Brain microvascular endothelial cell (primary cell): ENCODE data around the gene GRPR.
A peak's percentile ranks its signal among the peaks of the same experiment; 100 is the strongest.

Experiments used
- DNase-seq: peaks from one replicate; pipeline ENCODE4 v3.0.0-alpha.2; 2020
- H3K27ac ChIP-seq: fragments of 250-450 bp; sonication (Bioruptor Pico); 2 replicates; pipeline ENCODE4 v1.5.1; 2020; ENCODE audit warnings: mild to moderate bottlenecking, moderate library complexity
- H3K27me3 ChIP-seq: fragments of 250-450 bp; sonication (Bioruptor Pico); replicated peaks from 2 replicates; pipeline ENCODE4 v1.5.1; 2020; ENCODE audit warnings: mild to moderate bottlenecking
- H3K36me3 ChIP-seq: fragments of 250-450 bp; sonication (Bioruptor Pico); replicated peaks from 2 replicates; pipeline ENCODE4 v1.5.1; 2020; ENCODE audit warnings: mild to moderate bottlenecking
- H3K4me3 ChIP-seq: 2 replicates; pipeline ENCODE4 v1.5.1; 2011; ENCODE audit warnings: low read depth, mild to moderate bottlenecking, control low read depth, low read length, moderate library complexity
- in situ Hi-C: cut with HindIII; loops from 2 replicates; pipeline ENCODE4 v1.10.0; 2017; ENCODE audit warnings: low sequenced_read_pairs, low pct_ligation_motif_present
- TF ChIP-seq, protein P1 (sequence below): IDR thresholded peaks from 2 replicates; pipeline ENCODE4 v1.5.1; 2011; ENCODE audit warnings: low read depth, mild to moderate bottlenecking, moderate library complexity, low read length, control low read depth, inconsistent platforms; ENCODE audit errors: missing control alignments

Gene GRPR

DNA sequence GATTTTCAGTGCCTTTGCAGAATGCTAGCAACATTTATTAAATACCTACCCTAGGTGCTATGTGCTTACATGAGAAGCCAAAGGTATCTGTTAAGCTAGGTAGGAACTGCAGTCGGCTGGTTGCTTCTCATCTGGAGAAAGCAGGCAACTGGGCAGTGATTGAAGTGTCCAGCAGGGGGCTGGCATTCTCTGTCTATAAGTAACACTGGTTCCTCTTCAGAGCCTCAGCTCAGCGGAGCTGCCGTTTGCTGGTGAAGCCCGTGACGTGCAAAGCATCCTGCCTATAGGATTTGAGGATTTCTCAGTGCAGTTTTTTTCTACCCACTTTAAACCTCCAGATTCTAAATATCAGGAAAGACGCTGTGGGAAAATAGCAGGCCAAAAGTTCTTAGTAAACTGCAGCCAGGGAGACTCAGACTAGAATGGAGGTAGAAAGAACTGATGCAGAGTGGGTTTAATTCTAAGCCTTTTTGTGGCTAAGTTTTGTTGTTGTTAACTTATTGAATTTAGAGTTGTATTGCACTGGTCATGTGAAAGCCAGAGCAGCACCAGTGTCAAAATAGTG, at the start of gene GRPR:
TSS of gene GRPR (plus strand) at position 344 of the 565 bp plus-strand sequence. CDS start 389 bp downstream, outside the sequence.
- Histone ChIP-seq H3K36me3 (no peaks in the 10 kb centered on the region), H3K4me3 (no peak within 1 kb of the TSS), H3K27me3 (no peaks in the 10 kb centered on the region), H3K27ac (no peak within 1 kb of the TSS)
- TF ChIP-seq, protein P1, sequence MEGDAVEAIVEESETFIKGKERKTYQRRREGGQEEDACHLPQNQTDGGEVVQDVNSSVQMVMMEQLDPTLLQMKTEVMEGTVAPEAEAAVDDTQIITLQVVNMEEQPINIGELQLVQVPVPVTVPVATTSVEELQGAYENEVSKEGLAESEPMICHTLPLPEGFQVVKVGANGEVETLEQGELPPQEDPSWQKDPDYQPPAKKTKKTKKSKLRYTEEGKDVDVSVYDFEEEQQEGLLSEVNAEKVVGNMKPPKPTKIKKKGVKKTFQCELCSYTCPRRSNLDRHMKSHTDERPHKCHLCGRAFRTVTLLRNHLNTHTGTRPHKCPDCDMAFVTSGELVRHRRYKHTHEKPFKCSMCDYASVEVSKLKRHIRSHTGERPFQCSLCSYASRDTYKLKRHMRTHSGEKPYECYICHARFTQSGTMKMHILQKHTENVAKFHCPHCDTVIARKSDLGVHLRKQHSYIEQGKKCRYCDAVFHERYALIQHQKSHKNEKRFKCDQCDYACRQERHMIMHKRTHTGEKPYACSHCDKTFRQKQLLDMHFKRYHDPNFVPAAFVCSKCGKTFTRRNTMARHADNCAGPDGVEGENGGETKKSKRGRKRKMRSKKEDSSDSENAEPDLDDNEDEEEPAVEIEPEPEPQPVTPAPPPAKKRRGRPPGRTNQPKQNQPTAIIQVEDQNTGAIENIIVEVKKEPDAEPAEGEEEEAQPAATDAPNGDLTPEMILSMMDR, result peak; percentile 91
- in situ Hi-C loops, result no loop called here
- DNase-seq, result peak; percentile 90

DNA sequence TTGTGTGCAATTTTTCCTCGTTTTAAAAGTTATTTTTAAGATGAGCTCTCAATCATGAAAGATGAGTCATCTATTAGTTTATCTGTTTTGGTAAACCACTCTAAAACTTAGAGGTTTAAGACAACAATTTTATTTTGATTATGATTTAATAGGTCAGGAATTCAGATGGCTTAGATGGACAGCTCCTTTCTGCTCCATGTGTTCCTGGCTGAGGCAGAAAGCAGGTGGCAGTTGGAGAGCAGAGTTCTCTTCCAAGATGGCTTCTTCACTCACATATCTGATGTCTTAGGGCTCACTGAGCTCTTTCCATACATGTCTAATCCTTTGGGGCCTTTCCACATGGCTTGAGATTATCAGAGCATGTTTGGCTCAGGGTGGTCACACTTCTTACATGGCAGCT, 48.3 kb upstream of the GRPR start:
- Histone ChIP-seq H3K27me3 (no peaks in the 10 kb centered on the region), H3K4me3 (no peak overlapping the region), H3K36me3 (no peaks in the 10 kb centered on the region), H3K27ac (no peak overlapping the region)
- TF ChIP-seq, protein P1, result no peak
- no peak for DNase-seq
- in situ Hi-C loops, result no loop called here

DNA sequence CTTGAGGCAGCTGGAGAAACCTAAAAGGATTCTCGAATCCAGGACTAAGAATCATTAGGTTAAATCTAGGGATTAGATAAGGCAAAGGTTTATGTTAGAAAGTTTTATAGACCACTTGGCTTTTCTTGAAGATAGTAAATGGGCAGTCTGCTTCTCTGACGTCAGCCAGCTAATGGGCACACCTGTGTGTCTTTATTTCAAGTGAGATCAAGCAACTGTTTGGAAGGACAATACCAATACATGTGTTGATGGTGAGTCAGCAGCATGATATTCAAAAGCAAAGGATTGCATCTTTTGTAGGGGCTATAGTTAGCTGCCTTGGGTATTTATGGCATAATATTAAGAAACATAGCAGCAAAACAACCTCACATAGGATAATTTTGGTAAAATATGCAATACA, 46.5 kb upstream of the GRPR start:
- Histone ChIP-seq H3K27ac (no peak overlapping the region), H3K27me3 (no peaks in the 10 kb centered on the region), H3K4me3 (no peak overlapping the region), H3K36me3 (no peaks in the 10 kb centered on the region)
- no peak for DNase-seq
- TF ChIP-seq, protein P1, result no peak
- in situ Hi-C loops, result no loop called here

DNA sequence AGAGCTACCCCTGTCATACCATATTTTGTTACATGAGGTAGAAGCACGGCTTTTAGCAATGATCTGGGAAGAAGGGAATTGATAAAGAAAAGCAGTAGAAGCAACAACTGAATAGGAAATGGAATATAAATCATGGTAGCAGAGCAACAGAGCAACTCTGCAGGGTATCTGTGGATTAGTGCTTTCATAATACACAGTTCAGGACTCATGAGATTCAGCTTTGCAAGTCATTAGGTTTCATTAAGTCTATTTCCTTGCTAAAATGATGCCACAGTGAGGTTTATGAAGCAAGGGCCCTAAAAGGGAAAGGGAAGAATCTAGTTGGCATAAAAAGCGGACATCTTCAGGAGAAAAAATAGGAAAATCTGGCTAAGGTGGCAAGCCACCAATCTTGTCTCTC, 45.6 kb upstream of the GRPR start:
- Histone ChIP-seq H3K36me3 (no peaks in the 10 kb centered on the region), H3K27me3 (no peaks in the 10 kb centered on the region), H3K27ac (no peak overlapping the region), H3K4me3 (no peak overlapping the region)
- DNase-seq, result no peak
- TF ChIP-seq, protein P1, result no peak
- in situ Hi-C loops, result no loop called here

GRCh38 chrX:16081357-16081756, 42.0 kb upstream of the GRPR start:
- Histone ChIP-seq H3K27ac (no peak overlapping the region), H3K4me3 (no peak overlapping the region), H3K36me3 (no peaks in the 10 kb centered on the region), H3K27me3 (no peaks in the 10 kb centered on the region)
- in situ Hi-C loops, result no loop called here
- TF ChIP-seq, protein P1, result no peak
- no peak for DNase-seq

DNA sequence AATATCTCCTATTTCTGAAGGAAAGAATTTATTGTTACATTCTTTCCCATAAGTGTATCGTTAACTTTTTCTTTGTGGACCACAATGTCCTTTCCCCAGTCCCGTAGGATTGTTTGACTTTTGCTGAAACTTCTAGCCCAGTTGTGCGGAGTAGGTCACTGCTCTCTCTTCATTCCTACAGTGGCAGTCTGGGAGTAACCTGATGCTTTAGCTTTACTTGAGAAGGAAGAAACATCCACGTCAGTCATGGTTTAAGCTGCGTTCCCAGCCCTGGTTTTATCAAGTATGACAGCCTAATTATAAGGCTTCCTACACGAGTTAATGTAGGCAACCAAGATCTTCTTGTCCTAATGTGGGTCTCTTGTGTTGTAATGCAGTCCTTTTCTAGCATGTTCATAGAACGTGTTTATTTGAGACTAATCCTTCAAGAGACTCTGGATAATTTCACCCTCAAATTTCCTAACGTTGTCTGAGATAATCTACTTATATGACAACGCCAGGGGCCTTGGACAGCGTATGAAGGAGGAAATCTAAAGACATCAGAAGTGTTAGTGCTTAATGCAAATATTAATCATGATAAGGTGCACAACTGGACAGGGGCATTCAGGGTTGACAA, 40.8 kb upstream of the GRPR start:
- no peak for DNase-seq
- no peak overlapping the region for H3K27ac ChIP-seq
- in situ Hi-C loops, result no loop called here

More for the DNA sequence above, 40.8 kb upstream of the GRPR start:
- no peak overlapping the region for H3K4me3 ChIP-seq
- TF ChIP-seq, protein P1, result no peak
- no peaks in the 10 kb centered on the region for H3K27me3 ChIP-seq
- H3K36me3 ChIP-seq, result no peaks in the 10 kb centered on the region
